ENCODE data around the gene SVOPL.

SVOPL gene

DNA sequence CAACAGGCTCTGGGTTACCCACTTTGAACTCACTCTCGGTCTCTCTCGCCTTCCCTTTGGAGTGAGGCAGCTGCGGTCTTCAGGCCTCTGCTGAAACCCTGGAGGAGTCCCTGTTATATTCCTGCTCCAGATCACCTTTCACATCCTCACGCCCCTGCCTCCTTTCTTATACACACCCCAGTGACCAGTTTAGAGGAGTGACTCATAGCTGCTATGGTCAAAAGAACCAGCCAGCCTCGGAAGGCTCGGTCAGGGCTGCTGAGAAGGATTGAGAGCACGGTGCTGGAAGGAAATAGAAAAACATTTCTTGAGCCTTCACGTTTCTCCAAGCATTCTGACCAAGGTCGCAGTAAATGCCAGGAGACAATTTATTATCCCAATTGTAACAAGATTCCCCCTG, 28.3 kb upstream of the SVOPL start:
- Histone ChIP-seq H3K9ac (ENCODE audit: low read depth, low read length) (no peak overlapping the region), H3K4me1 (ENCODE audit: control insufficient read depth, insufficient read depth, low read length) (no peaks in the 10 kb centered on the region), H3K27me3 (ENCODE audit: control insufficient read depth, insufficient read depth, low read length) (no peaks in the 10 kb centered on the region), H3K4me3 (ENCODE audit: low read length) (no peak overlapping the region), H3K9me3 (replicated peaks; ENCODE audit: low read length) (no peaks in the 10 kb centered on the region), H3K36me3 (ENCODE audit: insufficient read depth, low read length) (no peaks in the 10 kb centered on the region), H3K4me2 (ENCODE audit: low read length) (no peak overlapping the region)

DNA sequence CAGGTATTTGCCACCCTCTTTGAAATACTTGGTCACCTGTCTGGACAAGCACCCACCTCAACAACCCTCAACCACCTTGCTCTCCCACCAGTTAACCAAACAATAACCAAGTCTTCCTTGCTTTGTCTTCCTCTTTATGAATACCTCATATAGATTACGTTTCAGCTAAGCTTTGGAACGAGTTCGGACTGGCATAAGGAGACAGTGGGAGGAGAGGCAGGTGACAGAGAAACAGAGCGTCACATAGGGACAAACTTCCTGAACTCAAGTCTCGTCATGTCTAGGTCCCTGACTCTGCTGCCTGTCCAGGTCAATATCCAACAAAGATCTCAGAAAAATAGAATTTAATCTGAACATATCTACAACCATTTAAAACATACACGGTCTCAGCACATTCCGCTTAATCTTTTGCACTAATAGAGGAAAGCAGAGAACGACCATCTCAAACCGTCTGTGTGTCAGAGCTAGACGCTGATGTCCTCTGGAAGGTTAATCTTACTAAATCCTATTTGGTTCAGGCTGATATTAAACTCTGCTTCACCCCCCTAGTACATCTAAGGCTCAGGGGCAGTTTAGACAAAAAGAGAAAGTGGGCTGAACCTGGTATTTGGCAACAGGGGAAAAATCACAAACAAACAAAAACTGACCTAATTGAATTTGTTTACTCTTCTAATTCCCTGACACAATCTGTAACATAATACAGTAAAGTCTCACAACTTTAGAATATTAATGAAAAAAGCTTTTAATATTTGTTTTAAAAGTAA, 26.4 kb upstream of the SVOPL start:
- Histone ChIP-seq H3K4me2 (ENCODE audit: low read length) (no peak overlapping the region), H3K27me3 (ENCODE audit: control insufficient read depth, insufficient read depth, low read length) (no peaks in the 10 kb centered on the region), H3K36me3 (ENCODE audit: insufficient read depth, low read length) (no peaks in the 10 kb centered on the region), H3K4me1 (ENCODE audit: control insufficient read depth, insufficient read depth, low read length) (no peaks in the 10 kb centered on the region), H3K4me3 (ENCODE audit: low read length) (no peak overlapping the region), H3K9ac (ENCODE audit: low read depth, low read length) (no peak overlapping the region), H3K9me3 (replicated peaks; ENCODE audit: low read length) (no peaks in the 10 kb centered on the region)

DNA sequence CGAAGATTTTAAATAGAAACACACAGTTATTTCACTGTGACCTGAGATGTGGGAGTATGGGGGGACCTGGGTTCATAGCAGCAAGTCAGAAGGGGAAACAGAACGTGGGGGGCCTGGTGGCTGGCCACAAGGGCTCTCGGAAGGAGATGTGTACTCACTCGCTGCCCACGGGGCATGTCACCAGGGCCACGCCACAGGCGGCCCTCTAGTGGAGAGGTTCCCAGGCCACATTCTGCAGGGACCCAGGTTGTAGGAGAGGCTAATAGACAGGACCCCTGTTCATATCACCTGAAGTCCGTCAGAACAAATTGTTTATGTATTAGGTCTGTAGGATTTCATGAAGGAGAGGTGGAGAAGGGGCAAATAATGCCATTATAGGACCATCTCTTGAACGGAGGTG, 25.1 kb upstream of the SVOPL start:
- no peaks in the 10 kb centered on the region for H3K4me1 ChIP-seq (ENCODE audit: control insufficient read depth, insufficient read depth, low read length)
- no peak overlapping the region for H3K4me2 ChIP-seq (ENCODE audit: low read length)
- no peaks in the 10 kb centered on the region for H3K9me3 ChIP-seq (replicated peaks; ENCODE audit: low read length)
- no peak overlapping the region for H3K9ac ChIP-seq (ENCODE audit: low read depth, low read length)
- no peaks in the 10 kb centered on the region for H3K36me3 ChIP-seq (ENCODE audit: insufficient read depth, low read length)
- H3K4me3 ChIP-seq (ENCODE audit: low read length): no peak overlapping the region
- H3K27me3 ChIP-seq (ENCODE audit: control insufficient read depth, insufficient read depth, low read length): no peaks in the 10 kb centered on the region

DNA sequence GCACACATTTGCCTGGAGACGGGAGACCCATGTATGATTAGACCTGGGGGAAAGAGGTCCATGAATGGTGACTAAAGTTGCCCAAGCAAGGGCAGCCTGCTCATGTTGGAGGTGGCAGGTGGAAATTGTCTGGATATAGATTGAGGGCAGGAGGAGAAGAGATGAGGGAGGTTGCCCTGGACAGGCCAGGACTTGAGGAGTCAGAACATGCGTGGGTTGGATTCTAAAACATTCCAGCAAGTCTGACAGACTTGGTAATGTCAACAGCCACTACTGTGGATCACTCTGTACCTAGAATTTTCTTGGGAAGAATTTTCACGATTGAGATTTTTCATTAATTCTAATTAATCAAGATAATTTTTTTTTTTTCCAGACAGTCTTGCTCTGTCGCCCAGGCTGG, 19.1 kb upstream of the SVOPL start:
- Histone ChIP-seq H3K27me3 (ENCODE audit: control insufficient read depth, insufficient read depth, low read length) (no peaks in the 10 kb centered on the region), H3K4me1 (ENCODE audit: control insufficient read depth, insufficient read depth, low read length) (no peaks in the 10 kb centered on the region)

DNA sequence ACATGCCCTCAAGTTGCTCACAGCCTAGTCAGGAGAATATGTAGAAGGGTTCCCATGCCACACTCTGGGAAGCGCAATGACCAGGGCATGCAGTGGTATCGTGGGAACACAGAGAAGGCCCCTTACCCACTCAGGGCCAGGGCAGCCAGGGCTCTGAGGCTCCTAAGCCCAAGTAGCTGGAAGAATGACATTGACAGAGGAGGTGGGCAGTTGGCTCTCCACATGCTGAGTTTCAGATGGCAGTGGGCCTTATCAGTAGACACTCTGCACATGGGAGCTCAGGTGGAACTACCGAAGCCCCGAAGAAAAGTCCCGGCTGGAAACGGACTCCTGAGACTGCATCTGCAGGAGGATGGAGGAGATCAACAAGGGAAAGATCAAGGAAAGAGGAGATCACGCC, 15.7 kb upstream of the SVOPL start:
- Histone ChIP-seq H3K27me3 (ENCODE audit: control insufficient read depth, insufficient read depth, low read length) (no peaks in the 10 kb centered on the region), H3K36me3 (ENCODE audit: insufficient read depth, low read length) (no peaks in the 10 kb centered on the region), H3K4me3 (ENCODE audit: low read length) (no peak overlapping the region), H3K9me3 (replicated peaks; ENCODE audit: low read length) (no peaks in the 10 kb centered on the region), H3K4me1 (ENCODE audit: control insufficient read depth, insufficient read depth, low read length) (no peaks in the 10 kb centered on the region), H3K9ac (ENCODE audit: low read depth, low read length) (no peak overlapping the region), H3K4me2 (ENCODE audit: low read length) (no peak overlapping the region)

More for the DNA sequence above, 19.1 kb upstream of the SVOPL start:
- Histone ChIP-seq H3K9me3 (replicated peaks; ENCODE audit: low read length) (no peaks in the 10 kb centered on the region), H3K4me2 (ENCODE audit: low read length) (no peak overlapping the region), H3K9ac (ENCODE audit: low read depth, low read length) (no peak overlapping the region), H3K4me3 (ENCODE audit: low read length) (no peak overlapping the region), H3K36me3 (ENCODE audit: insufficient read depth, low read length) (no peaks in the 10 kb centered on the region)

DNA sequence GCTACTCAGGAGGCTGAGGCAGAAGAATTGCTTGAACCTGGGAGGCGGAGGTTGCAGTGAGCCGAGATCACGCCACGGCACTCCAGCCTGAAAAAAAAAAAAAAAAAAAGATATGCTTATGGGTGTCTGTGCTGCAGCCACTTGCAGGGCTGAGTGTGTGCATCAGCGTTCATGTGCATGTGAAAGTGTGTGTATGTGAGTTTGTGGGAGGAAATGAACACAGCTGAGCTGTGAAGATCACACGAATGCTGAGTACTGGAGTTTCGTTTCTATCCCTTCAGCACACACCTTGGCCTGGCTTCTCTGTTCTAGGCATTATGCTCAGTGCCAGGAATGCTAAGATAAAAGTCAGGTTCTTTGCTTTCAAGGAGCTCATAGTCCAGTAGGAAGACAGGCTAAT, 12.0 kb upstream of the SVOPL start:
- no peaks in the 10 kb centered on the region for H3K4me1 ChIP-seq (ENCODE audit: control insufficient read depth, insufficient read depth, low read length)
- H3K36me3 ChIP-seq (ENCODE audit: insufficient read depth, low read length): no peaks in the 10 kb centered on the region

DNA sequence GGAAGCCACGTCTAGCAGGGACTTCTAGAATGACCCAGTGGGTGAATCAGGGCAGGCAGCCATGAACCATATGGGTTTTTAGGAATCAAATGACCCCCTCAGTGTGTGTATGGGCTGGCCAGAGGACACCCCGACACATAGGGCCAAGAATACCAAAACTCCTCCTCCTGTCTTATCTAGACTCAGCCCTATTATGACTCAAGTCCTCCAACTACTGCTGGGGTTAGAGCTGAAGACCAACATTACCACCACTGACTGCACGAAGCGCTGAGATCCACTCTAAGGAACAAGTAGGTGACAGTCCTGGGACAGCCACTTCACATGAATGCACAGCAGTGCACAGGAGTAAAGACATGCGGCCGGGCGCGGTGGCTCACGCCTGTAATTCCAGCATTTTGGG, 11.5 kb upstream of the SVOPL start:
- no peak overlapping the region for H3K4me2 ChIP-seq (ENCODE audit: low read length)
- H3K4me3 ChIP-seq (ENCODE audit: low read length): no peak overlapping the region
- no peaks in the 10 kb centered on the region for H3K27me3 ChIP-seq (ENCODE audit: control insufficient read depth, insufficient read depth, low read length)
- H3K4me1 ChIP-seq (ENCODE audit: control insufficient read depth, insufficient read depth, low read length): no peaks in the 10 kb centered on the region
- H3K9me3 ChIP-seq (replicated peaks; ENCODE audit: low read length): no peaks in the 10 kb centered on the region
- H3K36me3 ChIP-seq (ENCODE audit: insufficient read depth, low read length): no peaks in the 10 kb centered on the region
- H3K9ac ChIP-seq (ENCODE audit: low read depth, low read length): no peak overlapping the region

More for the DNA sequence above, 12.0 kb upstream of the SVOPL start:
- H3K27me3 ChIP-seq (ENCODE audit: control insufficient read depth, insufficient read depth, low read length): no peaks in the 10 kb centered on the region
- no peaks in the 10 kb centered on the region for H3K9me3 ChIP-seq (replicated peaks; ENCODE audit: low read length)
- no peak overlapping the region for H3K4me2 ChIP-seq (ENCODE audit: low read length)
- H3K9ac ChIP-seq (ENCODE audit: low read depth, low read length): no peak overlapping the region
- H3K4me3 ChIP-seq (ENCODE audit: low read length): no peak overlapping the region

DNA sequence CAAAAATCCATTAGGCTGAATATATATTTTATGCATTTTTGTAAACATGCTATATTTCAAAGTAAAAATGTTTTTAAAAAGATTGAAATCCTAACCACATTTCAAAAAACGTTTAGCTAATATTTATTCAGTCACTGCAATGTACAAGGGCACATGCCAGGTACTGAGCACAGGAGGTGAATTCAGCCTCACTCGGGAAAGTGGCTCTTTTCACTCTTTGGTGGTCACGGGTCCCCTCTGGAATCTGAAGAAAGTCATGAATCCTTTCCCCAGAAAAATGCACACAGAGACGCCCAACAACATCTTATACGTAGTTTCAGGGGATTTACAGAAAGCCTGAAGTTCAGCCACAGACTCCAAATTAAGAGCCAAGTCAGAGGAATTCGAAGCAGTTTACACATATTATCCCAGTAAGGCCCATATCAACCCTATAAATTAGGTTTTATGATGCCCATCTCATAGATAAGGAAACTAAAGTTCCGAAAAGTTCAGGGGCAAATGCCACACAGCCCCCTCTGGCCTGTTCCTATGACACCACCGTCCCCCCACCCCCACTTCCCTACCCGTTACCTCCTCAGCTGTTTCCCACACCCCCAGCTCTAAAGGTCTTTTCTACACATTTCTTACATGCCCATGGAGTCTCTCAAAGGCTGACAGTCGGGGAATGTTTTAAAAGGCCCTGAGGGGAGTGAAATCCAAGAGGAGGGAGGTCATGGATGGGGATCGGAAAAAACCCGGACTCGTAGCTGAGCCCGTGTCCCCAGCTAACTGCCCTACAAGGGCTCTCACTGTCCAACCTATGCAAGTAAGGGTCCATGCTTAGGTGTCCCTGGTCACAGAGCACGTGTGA, 9.6 kb upstream of the SVOPL start:
- Histone ChIP-seq H3K4me1 (ENCODE audit: control insufficient read depth, insufficient read depth, low read length) (no peaks in the 10 kb centered on the region), H3K4me3 (ENCODE audit: low read length) (no peak overlapping the region), H3K9ac (ENCODE audit: low read depth, low read length) (no peak overlapping the region), H3K36me3 (ENCODE audit: insufficient read depth, low read length) (no peaks in the 10 kb centered on the region), H3K27me3 (ENCODE audit: control insufficient read depth, insufficient read depth, low read length) (no peaks in the 10 kb centered on the region), H3K4me2 (ENCODE audit: low read length) (no peak overlapping the region), H3K9me3 (replicated peaks; ENCODE audit: low read length) (no peaks in the 10 kb centered on the region)

DNA sequence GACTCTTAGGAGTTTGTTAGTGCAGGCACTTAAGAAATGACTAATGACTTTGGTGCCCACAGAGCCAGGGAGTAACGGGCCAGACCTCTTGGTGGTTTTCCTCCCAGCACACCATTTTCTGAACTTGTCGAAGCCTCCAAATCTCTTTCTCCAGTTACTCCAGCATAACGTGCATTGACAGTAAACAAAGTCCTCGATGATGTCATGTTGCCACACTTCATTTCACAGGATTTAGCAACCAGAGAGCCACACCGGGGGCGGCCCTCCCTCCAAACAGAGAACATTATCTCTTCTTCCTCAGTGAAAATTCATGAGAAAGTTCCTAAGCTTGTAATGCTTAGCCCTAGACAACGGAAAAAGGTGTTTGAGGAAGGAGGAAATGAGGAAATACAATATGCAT, 4.0 kb upstream of the SVOPL start:
- Histone ChIP-seq H3K36me3 (ENCODE audit: insufficient read depth, low read length) (no peaks in the 10 kb centered on the region), H3K27me3 (ENCODE audit: control insufficient read depth, insufficient read depth, low read length) (no peaks in the 10 kb centered on the region), H3K4me3 (ENCODE audit: low read length) (no peak overlapping the region), H3K4me2 (ENCODE audit: low read length) (no peak overlapping the region), H3K9ac (ENCODE audit: low read depth, low read length) (no peak overlapping the region), H3K4me1 (ENCODE audit: control insufficient read depth, insufficient read depth, low read length) (no peaks in the 10 kb centered on the region), H3K9me3 (replicated peaks; ENCODE audit: low read length) (no peaks in the 10 kb centered on the region)

DNA sequence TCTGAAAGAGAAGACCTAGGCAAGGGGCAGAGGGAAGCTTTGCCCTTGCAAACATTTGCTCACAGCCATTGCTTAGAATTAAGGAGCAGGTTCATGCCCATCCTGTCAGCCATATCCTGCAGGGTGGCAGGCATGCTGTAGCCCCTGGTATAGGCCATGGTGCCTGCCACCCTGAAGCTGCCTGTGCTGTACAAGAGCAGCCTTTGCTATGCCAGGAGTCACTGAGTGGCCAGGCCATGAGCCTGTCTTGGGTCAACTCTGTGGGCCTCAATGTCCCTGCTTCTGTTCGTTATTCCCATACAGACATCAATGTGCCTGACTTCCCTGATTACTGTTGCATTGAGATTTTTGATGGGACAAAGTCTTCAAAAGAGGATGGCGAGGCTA, 368 bp upstream of the SVOPL start:
- Histone ChIP-seq H3K27me3 (ENCODE audit: control insufficient read depth, insufficient read depth, low read length) (no peaks in the 10 kb centered on the region), H3K9me3 (replicated peaks; ENCODE audit: low read length) (no peaks in the 10 kb centered on the region), H3K4me3 (ENCODE audit: low read length) (no peak overlapping the region), H3K4me2 (ENCODE audit: low read length) (no peak overlapping the region), H3K36me3 (ENCODE audit: insufficient read depth, low read length) (no peaks in the 10 kb centered on the region), H3K9ac (ENCODE audit: low read depth, low read length) (no peak overlapping the region), H3K4me1 (ENCODE audit: control insufficient read depth, insufficient read depth, low read length) (no peaks in the 10 kb centered on the region)

DNA sequence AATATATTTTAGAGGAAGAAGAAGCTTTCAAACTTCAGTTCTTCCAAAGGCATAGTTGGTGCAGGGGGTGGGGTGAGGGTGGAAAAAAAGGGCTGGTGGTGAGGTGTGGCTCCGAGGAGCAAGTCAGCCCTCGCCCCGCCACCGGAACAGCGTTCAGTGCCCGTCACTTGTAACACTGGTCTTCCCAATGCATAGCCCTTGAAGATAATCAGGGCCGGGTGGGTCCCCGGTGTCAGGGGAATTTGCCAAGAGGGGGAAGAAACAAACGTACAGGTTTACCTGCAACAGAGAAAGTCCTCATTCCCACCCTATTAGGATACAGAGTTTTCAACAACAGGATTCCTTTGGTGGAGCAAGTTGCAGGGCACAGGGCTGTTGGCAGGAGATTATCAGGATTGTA, 1.5 kb downstream of the SVOPL start:
- Histone ChIP-seq H3K4me1 (ENCODE audit: control insufficient read depth, insufficient read depth, low read length) (no peaks in the 10 kb centered on the region), H3K9ac (ENCODE audit: low read depth, low read length) (no peak overlapping the region), H3K27me3 (ENCODE audit: control insufficient read depth, insufficient read depth, low read length) (no peaks in the 10 kb centered on the region), H3K4me3 (ENCODE audit: low read length) (no peak overlapping the region), H3K36me3 (ENCODE audit: insufficient read depth, low read length) (no peaks in the 10 kb centered on the region), H3K9me3 (replicated peaks; ENCODE audit: low read length) (no peaks in the 10 kb centered on the region), H3K4me2 (ENCODE audit: low read length) (no peak overlapping the region)

DNA sequence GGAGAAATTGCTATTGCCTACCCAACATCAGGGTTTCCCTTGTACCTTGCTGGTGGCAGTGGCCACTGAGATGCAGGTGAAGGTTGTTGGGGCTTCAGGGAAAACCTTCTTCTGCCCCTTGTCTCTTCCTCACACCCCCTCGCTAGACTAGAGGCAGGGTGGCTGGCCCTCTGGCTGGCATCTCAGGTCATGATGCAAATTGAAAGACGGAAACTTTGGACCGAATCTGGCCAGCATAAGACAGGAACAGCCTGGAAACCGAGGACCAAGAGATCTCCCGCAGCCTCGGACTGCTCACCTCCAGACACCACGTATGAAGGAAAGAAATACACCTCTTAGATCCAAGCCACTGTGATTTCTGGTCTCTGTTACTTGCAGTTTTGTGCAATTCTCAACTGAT, 2.9 kb downstream of the SVOPL start:
- Histone ChIP-seq H3K9me3 (replicated peaks; ENCODE audit: low read length) (no peaks in the 10 kb centered on the region), H3K27me3 (ENCODE audit: control insufficient read depth, insufficient read depth, low read length) (no peaks in the 10 kb centered on the region), H3K36me3 (ENCODE audit: insufficient read depth, low read length) (no peaks in the 10 kb centered on the region), H3K9ac (ENCODE audit: low read depth, low read length) (no peak overlapping the region), H3K4me3 (ENCODE audit: low read length) (no peak overlapping the region), H3K4me2 (ENCODE audit: low read length) (no peak overlapping the region), H3K4me1 (ENCODE audit: control insufficient read depth, insufficient read depth, low read length) (no peaks in the 10 kb centered on the region)

Measured in skeletal muscle satellite cell (primary cell).